GM06990 (cell line): ENCODE measurements around the gene CLEC9A.

ENCODE experiments used
- DNase-seq: peaks from one replicate; pipeline ENCODE4 v3.0.0-alpha.2; 2011; ENCODE audit not compliant: insufficient read length; ENCODE audit errors: extremely low read depth
- H3K27me3 ChIP-seq: replicated peaks from 2 replicates; pipeline ENCODE4 v1.6.0; 2011; ENCODE audit warnings: low read length; ENCODE audit not compliant: control insufficient read depth, insufficient read depth
- H3K36me3 ChIP-seq: 2 replicates; pipeline ENCODE4 v1.5.1; 2011; ENCODE audit warnings: low read length; ENCODE audit not compliant: control insufficient read depth, insufficient read depth
- H3K4me3 ChIP-seq: replicated peaks from 2 replicates; pipeline ENCODE4 v1.5.1; 2011; ENCODE audit warnings: low read depth, mild to moderate bottlenecking, control low read depth, low read length
- CTCF ChIP-seq: IDR thresholded peaks from 2 replicates; pipeline ENCODE4 v1.5.1; 2011; ENCODE audit warnings: low read length, control low read depth, mild to moderate bottlenecking, inconsistent platforms; ENCODE audit not compliant: insufficient read depth, poor library complexity, severe bottlenecking

The CLEC9A gene

GRCh38 chr12:10084733-10085132, 54.3 kb downstream of the CLEC9A start:
- no peak overlapping the region for H3K4me3 ChIP-seq
- H3K36me3 ChIP-seq: no peaks in the 10 kb centered on the region
- no peak for TF ChIP-seq CTCF
- DNase-seq: no peak
- no peaks in the 10 kb centered on the region for H3K27me3 ChIP-seq

GRCh38 chr12:10086387-10086786, 55.9 kb downstream of the CLEC9A start:
- no peaks in the 10 kb centered on the region for H3K36me3 ChIP-seq
- no peak for TF ChIP-seq CTCF
- DNase-seq: no peak
- H3K27me3 ChIP-seq: no peaks in the 10 kb centered on the region
- H3K4me3 ChIP-seq: no peak overlapping the region

- no peaks in the 10 kb centered on the region for H3K27me3 ChIP-seq
- no peaks in the 10 kb centered on the region for H3K36me3 ChIP-seq
- H3K4me3 ChIP-seq: no peak overlapping the region
- TF ChIP-seq CTCF: no peak
- no peak for DNase-seq
Measured at GRCh38 chr12:10088031-10088430, 57.5 kb downstream of the CLEC9A start.

GRCh38 chr12:10088955-10089900, 58.7 kb downstream of the CLEC9A start:
- no peak for DNase-seq
- TF ChIP-seq CTCF: no peak
- Histone ChIP-seq H3K4me3 (no peak overlapping the region), H3K27me3 (no peaks in the 10 kb centered on the region), H3K36me3 (no peaks in the 10 kb centered on the region)

GRCh38 chr12:10094646-10095395, 64.3 kb downstream of the CLEC9A start:
- no peak for DNase-seq
- Histone ChIP-seq H3K4me3 (no peak overlapping the region), H3K36me3 (no peaks in the 10 kb centered on the region), H3K27me3 (no peaks in the 10 kb centered on the region)
- TF ChIP-seq CTCF: no peak
